NCI-H460 (cell line): ENCODE data around the gene TNFRSF11A. TPM values are rescaled to one million over a fixed set of nuclear protein-coding genes. Genes with fewer than 3 reads are reported as not detected.

Experiments
- DNase-seq: peaks from one replicate; pipeline ENCODE4 v3.0.0-alpha.2; 2016; ENCODE audit warnings: low read depth; ENCODE audit errors: extremely low read depth
- total RNA-seq: library from RNA; depleted of rRNA; stranded (reverse); fragments of >200 nt; shearing (Covaris generic); gene quantifications from 2 replicates; pipeline ENCODE4 v1.2.3, GENCODE V29; 2014

The TNFRSF11A gene
- total RNA-seq, 1 experiment from 2014 or later = 0.87 TPM

- no peak for DNase-seq
These were observed 805 bp upstream of the TNFRSF11A start for GRCh38 chr18:62324181-62324828.

- DNase-seq = no peak
These were observed 916 bp downstream of the TNFRSF11A start for GRCh38 chr18:62325806-62326645.

- DNase-seq = no peak
These were observed 1.7 kb downstream of the TNFRSF11A start for GRCh38 chr18:62326646-62327348.

DNA sequence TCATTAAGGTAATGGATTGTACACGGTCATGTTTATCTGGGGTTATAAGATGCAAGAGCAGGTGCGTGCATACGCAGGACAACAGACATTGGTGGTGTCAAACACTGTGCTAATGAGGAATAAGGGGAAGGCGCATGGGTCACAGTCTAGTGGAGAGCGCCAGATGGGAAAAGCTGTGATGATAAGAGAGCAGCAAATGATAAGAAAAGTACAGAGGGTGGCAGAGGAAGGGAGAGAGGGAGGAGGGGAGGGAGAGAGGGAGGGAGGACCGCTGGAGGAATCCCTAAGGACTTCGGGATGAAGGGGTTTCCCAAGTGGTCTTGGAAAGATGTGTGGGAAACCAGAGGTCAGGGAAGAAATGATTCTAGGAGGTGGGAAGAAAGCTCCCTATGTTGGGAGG, 2.9 kb downstream of the TNFRSF11A start:
- DNase-seq = no peak

GRCh38 chr18:62328586-62329525, 3.7 kb downstream of the TNFRSF11A start:
- DNase-seq = no peak

DNA sequence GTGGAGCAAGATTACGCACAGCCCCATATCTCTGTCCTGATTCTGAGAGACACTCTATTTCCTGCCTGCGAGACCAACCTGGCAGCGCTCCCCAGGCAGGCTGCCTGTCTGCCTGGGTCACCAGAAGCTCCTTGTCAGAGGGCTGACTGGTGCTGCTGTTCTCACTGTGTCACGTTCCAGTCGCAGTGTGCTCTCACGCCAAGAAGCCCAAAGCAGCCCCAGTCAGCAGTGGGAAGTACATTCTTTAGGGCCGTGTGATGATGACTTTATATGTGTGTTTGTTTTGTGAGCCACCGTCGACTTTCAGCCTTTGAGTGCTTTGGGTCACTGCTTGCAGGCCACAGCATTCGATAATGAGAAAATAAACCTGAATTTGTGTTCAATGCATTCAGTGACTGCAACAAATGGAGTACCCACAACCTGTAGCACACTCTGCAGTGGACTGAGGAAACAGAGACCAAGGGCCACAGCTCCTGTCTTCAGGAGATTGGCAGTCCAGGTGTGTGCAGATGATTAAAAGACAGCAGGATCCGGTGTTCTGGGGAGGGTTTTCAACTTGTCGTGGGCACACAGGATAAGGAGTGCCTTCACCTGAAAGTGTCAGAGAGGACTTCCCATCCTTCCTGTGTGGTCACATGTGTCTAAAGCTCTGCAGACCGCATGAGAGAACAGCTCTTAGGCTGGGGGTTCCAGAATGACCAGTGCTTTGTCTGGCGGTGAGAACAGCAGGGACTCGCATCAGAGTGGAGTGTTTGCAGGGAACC, 4.8 kb downstream of the TNFRSF11A start:
- DNase-seq = no peak

GRCh38 chr18:62330650-62331049, 5.5 kb downstream of the TNFRSF11A start:
- no peak for DNase-seq

- no peak for DNase-seq
These were observed 6.7 kb downstream of the TNFRSF11A start for GRCh38 chr18:62331581-62332356.

GRCh38 chr18:62332431-62332830, 7.3 kb downstream of the TNFRSF11A start:
- DNase-seq = no peak

GRCh38 chr18:62332964-62333695, 8.0 kb downstream of the TNFRSF11A start:
- no peak for DNase-seq

DNA sequence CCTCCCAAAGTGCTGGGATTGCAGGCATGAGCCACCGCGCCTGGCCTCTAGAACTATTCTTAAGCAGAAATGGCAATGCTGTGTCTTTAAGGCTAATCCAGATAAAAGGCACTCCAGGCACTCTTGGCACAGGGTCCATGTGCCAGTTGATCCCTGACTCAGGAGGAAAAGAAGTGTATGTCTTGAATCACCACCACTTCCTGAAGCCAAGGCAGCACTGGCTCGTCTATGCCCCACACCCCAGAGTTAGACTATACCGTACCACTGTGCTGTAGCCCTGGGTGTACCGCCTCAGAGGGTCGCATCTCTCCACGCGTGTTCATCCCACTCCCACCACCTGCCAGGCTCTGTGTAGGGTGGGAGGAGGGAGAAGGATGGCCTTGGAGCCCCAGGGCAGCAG, 9.0 kb downstream of the TNFRSF11A start:
- no peak for DNase-seq

- DNase-seq = no peak
These were observed 10.4 kb downstream of the TNFRSF11A start for GRCh38 chr18:62335494-62335893.

DNA sequence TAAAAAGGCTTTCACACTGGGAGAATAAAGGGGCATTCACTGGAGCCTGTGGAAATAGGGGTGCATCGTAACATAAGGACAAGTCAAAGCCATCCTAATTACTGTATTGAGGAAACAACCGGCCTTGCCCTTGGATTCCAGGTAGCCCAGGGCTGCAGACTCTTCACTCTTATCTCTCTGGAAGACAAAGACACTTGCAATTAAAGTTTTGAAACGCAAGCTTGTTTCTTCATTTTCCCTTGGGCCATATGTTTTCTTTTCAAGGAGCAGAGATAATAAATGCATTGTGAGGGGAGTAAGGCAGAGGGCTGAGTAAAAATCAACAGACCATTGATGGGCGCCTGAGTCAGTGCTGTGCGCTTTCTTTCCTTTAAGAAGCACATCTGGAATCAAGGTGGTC, 11.5 kb downstream of the TNFRSF11A start:
- no peak for DNase-seq

DNA sequence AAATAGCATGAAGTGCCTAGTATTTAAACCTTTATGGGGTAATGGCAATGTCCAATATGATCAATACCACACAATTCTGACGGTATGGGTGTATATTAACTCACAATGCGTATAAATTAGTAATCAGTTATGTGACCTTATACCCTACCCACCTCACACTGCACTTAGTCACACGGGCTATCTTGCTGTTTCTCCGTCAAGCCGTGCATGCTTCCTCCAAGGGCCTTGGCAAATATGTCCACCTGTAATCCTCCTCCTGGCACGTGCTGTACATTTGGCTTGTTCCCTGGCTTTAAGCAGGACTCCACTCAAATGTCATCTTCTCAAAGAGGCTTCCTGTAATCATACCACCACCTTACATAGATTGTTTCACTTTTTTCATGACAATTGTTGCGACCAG, 12.2 kb downstream of the TNFRSF11A start:
- no peak for DNase-seq

- no peak for DNase-seq
These were observed 13.5 kb downstream of the TNFRSF11A start for GRCh38 chr18:62338446-62339105.

DNA sequence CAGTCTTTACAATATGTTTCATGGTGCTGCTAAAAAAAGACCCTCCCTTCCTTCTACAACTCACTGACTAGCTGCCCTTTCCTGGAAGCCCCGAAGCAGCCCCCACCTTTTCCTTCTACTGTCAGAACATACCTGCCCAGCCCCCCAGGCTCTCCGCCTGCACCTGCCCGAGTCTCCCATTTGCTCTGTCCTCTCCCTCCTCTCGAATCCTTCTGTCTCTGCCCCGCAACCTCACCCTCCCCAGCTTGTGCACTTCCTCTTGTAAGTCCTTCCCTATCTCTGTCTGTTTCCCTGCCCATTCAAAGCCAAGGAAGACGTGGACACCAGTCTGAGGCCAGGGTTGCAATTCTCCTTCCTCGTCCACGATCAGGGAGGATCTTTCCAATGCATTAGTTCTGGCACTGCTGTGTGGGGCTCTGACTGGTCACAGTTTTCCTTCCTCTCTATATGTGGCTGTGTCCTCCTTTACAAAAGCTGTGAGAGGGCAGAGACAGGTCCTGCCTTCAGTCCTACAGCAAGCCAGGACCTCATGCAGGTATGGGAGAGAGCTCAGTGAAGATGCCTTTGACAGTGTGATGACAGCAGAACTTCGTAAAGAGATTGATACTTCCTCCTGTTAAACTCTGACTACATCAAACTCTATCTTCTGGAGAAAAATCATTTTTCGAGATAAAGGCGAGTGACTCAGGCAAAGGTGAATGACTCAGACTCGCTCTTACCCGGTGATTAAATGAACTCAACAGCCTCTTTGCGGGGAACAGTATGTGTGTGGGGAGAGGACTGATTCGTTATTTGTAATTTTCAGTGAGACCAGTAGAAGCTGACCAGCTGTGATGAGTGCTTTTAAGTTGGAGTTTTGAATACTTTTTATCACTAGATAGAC, 14.2 kb downstream of the TNFRSF11A start:
- no peak for DNase-seq

DNA sequence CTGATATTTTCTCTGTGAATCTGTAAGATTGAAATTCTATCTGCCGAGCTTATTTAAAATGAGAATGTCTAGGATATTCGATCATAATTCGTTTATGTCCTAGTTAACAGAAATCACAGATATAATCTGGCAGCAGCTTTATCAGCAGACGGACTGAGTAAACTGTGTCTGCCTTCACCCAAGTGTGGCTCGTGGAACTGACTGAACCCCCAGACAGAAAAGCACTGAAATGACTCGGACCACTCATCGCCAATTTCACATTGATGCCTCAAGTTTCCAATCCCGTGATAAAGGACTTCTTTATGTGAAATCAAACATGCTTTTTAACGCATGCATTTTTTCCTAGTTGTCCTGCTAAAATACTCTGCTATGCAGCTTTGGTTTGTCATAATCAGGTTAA, 15.9 kb downstream of the TNFRSF11A start:
- DNase-seq = no peak
